Measurements from ENCODE around the gene ABCB8.
"Not testable (repeated sequence)": the region's sequence is repeated elsewhere in the genome, so short reads cannot be mapped to it uniquely, and the experiment has no call there.

Gene ABCB8

GRCh38 chr7:150999001-150999400 is 29.2 kb upstream of the ABCB8 start:
- no peak for DNase-seq

DNA sequence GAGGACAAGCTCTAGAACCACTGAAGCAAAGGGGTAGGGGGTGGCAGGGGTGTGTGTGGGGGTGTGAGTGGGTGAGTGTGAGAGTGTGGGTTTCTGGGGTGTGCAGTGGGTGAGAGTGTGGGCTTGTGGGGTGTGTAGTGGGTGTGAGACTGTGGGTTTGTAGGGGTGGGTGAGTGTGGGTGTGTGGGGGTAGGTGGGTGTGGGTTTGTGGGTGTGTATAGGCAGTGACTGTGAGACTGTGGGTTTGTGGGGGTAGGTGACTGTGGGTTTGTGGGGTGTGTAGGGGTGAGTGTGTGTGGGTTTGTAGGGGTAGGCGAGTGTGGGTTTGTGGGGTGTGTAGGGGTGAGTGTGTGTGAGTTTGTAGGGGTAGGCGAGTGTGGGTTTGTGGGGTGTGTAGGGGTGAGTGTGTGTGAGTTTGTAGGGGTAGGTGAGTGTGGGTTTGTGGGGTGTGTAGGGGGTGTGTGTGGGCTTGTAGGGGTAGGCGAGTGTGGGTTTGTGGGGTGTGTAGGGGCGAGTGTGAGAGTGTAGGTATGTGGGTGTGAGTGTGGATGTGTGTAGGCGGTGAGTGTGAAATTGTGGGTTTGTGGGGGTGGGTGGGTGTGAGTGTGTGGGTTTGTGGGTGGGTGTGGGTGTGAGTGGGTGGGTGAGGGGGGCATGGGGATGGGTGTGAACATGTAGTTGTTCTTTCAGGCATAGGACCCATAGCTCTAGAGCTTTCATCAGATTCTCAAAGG is 28.6 kb upstream of the ABCB8 start:
- no peak for DNase-seq

GRCh38 chr7:151000897-151001495 is 27.3 kb upstream of the ABCB8 start:
- DNase-seq = no peak

- DNase-seq = no peak
Observed at GRCh38 chr7:151001546-151001945, 26.7 kb upstream of the ABCB8 start.

GRCh38 chr7:151003572-151003971 is 24.7 kb upstream of the ABCB8 start:
- peak; percentile 43 for DNase-seq

GRCh38 chr7:151005566-151005965 is 22.7 kb upstream of the ABCB8 start:
- no peak for DNase-seq

- no peak for DNase-seq
Observed at GRCh38 chr7:151006590-151007300, 21.5 kb upstream of the ABCB8 start.

DNA sequence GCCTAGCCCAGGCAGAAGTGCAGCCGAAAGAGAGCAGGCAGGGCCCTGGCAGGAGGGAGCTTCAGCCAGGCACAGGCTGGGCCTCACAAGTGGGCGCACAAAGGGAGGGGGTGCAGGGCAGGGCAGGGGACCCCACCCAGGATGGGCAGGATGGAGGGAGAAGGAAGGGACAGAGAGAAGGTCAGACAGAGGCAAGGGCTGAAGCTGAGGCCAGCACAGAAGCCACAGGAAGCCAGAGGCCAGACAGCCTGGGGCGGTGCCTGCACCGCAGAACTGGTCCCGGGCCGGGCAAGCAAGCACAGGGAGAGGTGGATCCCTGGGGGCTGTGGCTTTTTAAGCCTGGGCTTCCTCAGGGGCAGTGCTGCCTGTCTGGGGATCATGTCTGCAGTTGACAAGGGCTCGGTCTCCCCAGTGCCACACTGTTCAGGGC is 20.8 kb upstream of the ABCB8 start:
- DNase-seq = no peak

- DNase-seq = no peak
Observed at GRCh38 chr7:151008143-151008510, 20.1 kb upstream of the ABCB8 start.

GRCh38 chr7:151008511-151009323 is 19.5 kb upstream of the ABCB8 start:
- DNase-seq = no peak

DNA sequence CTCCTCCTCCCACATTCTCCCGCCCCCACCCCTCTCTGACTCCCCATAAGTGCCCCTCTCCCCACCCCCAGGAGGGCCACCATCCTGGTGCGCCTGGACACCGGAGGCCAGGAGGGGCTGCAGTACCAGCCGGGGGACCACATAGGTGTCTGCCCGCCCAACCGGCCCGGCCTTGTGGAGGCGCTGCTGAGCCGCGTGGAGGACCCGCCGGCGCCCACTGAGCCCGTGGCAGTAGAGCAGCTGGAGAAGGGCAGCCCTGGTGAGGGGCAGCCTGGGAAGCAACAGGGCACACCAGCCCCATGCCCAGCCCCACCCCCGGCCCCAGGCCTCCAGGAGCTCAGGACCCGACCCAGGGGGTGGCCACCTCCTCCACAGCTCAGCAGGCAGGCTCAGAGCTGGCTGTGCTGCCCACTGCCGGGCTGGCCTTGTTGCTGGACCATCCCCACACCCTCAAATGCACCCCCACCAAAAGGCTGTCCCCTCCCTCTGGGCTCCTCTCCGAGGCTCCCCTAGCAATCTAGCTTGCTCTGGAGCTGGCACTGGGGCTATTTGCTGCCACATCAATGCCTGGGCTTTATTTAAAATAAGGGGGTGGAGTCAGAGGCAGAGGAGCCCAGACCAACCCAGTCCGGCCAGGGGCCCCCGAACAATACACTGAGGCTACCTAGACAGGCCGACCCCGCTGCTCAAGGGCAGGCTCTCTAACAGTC is 18.8 kb upstream of the ABCB8 start:
- no peak for DNase-seq

DNA sequence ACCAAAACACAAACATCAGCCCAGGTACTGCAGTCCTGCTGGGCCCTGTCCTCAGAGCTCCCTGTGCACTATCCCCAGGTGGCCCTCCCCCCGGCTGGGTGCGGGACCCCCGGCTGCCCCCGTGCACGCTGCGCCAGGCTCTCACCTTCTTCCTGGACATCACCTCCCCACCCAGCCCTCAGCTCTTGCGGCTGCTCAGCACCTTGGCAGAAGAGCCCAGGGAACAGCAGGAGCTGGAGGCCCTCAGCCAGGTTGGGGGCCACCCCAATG is 18.3 kb upstream of the ABCB8 start:
- DNase-seq = no peak

DNA sequence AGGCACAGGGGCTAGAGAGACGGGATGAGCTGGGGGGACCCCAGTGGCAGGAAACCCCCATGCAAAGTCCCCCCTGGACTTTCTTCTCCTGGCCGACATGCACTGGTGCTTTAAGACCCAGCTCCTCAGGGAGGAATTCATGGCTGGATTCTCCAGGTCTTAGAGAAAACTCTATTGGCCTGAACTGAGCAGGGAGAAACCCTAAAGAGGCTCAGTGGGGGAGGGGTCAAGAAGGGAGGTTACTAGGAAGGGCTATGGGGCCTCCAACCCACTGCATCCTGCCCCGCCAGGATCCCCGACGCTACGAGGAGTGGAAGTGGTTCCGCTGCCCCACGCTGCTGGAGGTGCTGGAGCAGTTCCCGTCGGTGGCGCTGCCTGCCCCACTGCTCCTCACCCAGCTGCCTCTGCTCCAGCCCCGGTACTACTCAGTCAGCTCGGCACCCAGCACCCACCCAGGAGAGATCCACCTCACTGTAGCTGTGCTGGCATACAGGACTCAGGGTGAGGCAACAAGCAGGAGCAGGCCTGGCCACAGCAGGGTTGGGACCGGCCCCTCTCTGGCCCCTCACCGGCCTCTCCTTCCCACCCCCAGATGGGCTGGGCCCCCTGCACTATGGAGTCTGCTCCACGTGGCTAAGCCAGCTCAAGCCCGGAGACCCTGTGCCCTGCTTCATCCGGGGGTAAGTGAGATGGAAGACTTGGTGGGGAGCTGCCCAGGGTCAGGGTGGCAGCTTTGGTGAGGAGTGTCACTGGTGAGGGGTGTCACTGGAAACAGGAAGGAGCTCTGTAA is 17.7 kb upstream of the ABCB8 start:
- DNase-seq = no peak

DNA sequence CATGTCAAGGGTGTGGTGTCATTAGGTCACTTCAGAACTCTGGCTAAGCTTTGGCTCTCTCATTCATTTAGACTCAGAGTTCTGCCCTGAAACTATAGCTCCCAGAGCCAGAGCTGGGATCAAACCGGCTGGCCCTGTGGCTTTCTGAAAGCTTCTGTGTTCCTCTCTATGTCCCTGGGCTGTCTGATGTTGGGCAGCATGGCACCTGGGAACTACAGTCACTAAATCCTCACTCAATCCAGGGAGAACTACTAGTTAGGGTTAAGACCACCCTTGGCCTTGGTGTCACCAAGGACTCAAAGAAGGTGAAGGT is 17.2 kb upstream of the ABCB8 start:
- DNase-seq = no peak

DNA sequence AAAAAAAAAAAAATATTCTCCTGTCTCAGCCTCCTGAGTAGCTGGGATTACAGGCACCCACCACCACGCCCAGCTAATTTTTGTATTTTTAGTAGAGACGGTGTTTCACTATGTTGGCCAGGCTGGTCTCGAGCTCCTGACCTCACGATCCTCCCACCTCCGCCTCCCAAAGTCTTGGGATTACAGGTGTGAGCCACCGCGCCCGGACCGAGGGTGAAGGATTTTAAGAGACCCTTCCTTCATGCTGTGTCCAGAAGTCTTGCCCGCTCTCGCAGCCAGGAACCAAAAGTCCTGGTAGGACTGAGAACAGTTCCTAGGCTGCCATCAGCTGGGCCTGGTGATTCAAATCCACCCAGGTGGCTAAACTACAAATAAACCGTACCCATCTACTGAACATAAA is 16.6 kb upstream of the ABCB8 start:
- DNase-seq = not testable (repeated sequence)

- no peak for DNase-seq
Observed at GRCh38 chr7:151012031-151012692, 16.1 kb upstream of the ABCB8 start.

DNA sequence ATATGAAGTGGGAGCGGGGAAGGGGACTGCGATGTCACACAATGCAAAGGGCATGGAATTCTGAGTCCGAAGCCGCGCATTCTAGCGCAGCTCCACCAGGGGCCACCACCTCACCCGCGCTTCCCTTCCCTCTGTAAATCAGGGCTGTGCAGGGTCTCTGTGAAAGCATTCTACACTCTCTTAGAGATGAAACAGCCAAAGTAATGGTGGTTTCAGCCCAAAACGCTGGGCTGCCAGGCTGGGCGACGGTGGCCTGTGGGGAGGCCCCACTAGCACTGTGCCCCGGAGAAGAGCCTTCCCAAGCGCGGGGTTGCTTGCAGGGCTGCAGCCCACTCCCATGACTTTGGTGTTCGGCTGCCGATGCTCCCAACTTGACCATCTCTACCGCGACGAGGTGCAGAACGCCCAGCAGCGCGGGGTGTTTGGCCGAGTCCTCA is 15.3 kb upstream of the ABCB8 start:
- DNase-seq = peak; percentile 11

GRCh38 chr7:151013356-151013732 is 14.9 kb upstream of the ABCB8 start:
- no peak for DNase-seq

DNA sequence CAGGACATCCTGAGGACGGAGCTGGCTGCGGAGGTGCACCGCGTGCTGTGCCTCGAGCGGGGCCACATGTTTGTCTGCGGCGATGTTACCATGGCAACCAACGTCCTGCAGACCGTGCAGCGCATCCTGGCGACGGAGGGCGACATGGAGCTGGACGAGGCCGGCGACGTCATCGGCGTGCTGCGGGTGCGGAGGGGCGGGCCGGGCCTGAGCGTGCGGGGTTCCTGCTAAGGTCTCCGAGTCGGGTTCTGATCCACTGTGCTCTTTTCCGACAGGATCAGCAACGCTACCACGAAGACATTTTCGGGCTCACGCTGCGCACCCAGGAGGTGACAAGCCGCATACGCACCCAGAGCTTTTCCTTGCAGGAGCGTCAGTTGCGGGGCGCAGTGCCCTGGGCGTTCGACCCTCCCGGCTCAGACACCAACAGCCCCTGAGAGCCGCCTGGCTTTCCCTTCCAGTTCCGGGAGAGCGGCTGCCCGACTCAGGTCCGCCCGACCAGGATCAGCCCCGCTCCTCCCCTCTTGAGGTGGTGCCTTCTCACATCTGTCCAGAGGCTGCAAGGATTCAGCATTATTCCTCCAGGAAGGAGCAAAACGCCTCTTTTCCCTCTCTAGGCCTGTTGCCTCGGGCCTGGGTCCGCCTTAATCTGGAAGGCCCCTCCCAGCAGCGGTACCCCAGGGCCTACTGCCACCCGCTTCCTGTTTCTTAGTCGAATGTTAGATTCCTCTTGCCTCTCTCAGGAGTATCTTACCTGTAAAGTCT is 14.3 kb upstream of the ABCB8 start:
- no peak for DNase-seq

- no peak for DNase-seq
Observed at GRCh38 chr7:151014950-151015349, 13.3 kb upstream of the ABCB8 start.

DNA sequence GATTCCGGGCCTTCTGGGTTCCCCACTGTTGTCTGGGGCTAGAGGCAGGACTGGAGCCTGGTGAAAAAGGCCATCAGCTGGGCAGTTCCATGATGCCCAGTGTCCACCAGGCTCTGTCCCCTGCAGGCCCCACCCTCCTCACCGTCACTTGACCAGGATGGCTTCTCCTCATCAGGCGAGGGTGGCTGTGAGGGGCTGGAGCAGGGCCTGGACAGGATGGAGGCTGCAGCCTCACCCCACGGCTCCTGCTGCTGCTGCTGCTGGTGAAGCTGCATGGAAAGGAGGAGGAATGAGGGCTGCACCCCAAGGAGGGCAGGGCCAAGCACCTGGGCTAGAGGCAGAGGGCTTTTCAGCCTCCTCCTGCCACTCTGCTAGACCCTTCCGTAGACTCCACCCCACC is 12.3 kb upstream of the ABCB8 start:
- DNase-seq = no peak
